Tibial nerve (tissue), 4 donors: ENCODE results near the gene TOP3A. TPM values are rescaled to one million over a fixed set of nuclear protein-coding genes. Genes with fewer than 3 reads are reported as not detected.

Source experiments
- DNase-seq, 2 donors: peaks; one replicate each; pipeline ENCODE4 v3.0.0-alpha.2; 2019; ENCODE audit warnings: low spot score in 2 of 2
- H3K27ac ChIP-seq, 4 donors: fragments of 200-600 bp; sonication (generic) in 3 of 4; one replicate each; pipeline ENCODE4 v1.5.1; 2017 to 2019; ENCODE audit warnings: mild to moderate bottlenecking in 1 of 4
- H3K27me3 ChIP-seq, 2 donors: fragments of 200-600 bp; sonication (generic) in 1 of 2; one replicate each; pipeline versions ENCODE4 v1.5.1 to v1.6.0; 2017 to 2019
- H3K36me3 ChIP-seq, 3 donors: fragments of 200-600 bp; sonication (generic); one replicate each; pipeline ENCODE4 v1.5.1; 2018 to 2019
- H3K4me1 ChIP-seq, 4 donors: fragments of 200-600 bp; sonication (generic) in 3 of 4; one replicate each; pipeline ENCODE4 v1.5.1; 2017 to 2019
- H3K4me3 ChIP-seq, 4 donors: fragments of 200-600 bp; sonication (generic) in 3 of 4; one replicate each; pipeline ENCODE4 v1.5.1; 2017 to 2019; ENCODE audit warnings: mild to moderate bottlenecking in 1 of 4, moderate library complexity in 1 of 4
- H3K9me3 ChIP-seq, 4 donors: fragments of 200-600 bp; sonication (generic) in 3 of 4; one replicate each; pipeline ENCODE4 v1.5.1; 2017 to 2019
- CTCF ChIP-seq, 5 experiments: fragments of 200-600 bp in 3 of 5; fragments of 450-650 bp in 2 of 5; sonication (generic) in 3 of 5; IDR thresholded peaks; one replicate each; pipeline ENCODE4 v1.5.1; 2016 to 2019; ENCODE audit warnings: antibody characterized with exemption in 5 of 5, mild to moderate bottlenecking in 3 of 5, moderate library complexity in 2 of 5
- EP300 ChIP-seq, 2 donors: sonication (generic); formaldehyde crosslinking; IDR thresholded peaks; one replicate each; pipeline ENCODE4 v1.6.1; 2017; ENCODE audit warnings: antibody characterized with exemption in 2 of 2, mild to moderate bottlenecking in 1 of 2
- POLR2A ChIP-seq, 2 donors: fragments of 450-650 bp; IDR thresholded peaks; one replicate each; pipeline ENCODE4 v1.6.1; 2017; ENCODE audit warnings: antibody characterized with exemption in 2 of 2, mild to moderate bottlenecking in 2 of 2, moderate library complexity in 2 of 2
- WGBS, 2 donors: methylation state at CpG; one replicate each; pipeline ENCODE4 v1.1.5; 2018; 5-methylcytosine and 5-hydroxymethylcytosine counted together
- total RNA-seq, 4 donors: library from RNA; depleted of rRNA; stranded (reverse); fragments of >200 nt; gene quantifications; one replicate each; pipeline ENCODE4 v1.1.0, GENCODE V29; 2016

TOP3A gene
- total RNA-seq, 4 donors from 2014 or later: 47.9 to 92.4 (median 63.5) TPM

- no peak overlapping the region for H3K27ac ChIP-seq
- no peaks in the 10 kb centered on the region for H3K27me3 ChIP-seq
- 49 to 66% methylated on average over 3 of the region's 3 CpGs for WGBS, 2 donors
- TF ChIP-seq POLR2A (IDR thresholded peaks at IDR 0.05) (no peak), EP300 (IDR thresholded peaks at IDR 0.05) (no peak), CTCF (IDR thresholded peaks at IDR 0.05) (no peak)
- DNase-seq: no peak
- H3K36me3 ChIP-seq: peaks cover 5 to 98% (median 15%) of the 10 kb centered on the region in 3 donors
- no peaks in the 10 kb centered on the region for H3K9me3 ChIP-seq
- H3K4me1 ChIP-seq: peaks cover 0 to 58% (median 14%) of the 10 kb centered on the region in 4 donors
- no peak overlapping the region for H3K4me3 ChIP-seq
Measured at GRCh38 chr17:18323007-18323406, 8.2 kb upstream of the TOP3A start.

- Histone ChIP-seq H3K36me3 (peaks cover 5 to 99% (median 15%) of the 10 kb centered on the region in 3 donors), H3K9me3 (no peaks in the 10 kb centered on the region), H3K27ac (no peak overlapping the region), H3K27me3 (no peaks in the 10 kb centered on the region), H3K4me1 (peaks cover 0 to 63% (median 18%) of the 10 kb centered on the region in 4 donors), H3K4me3 (no peak overlapping the region)
- no peak for TF ChIP-seq POLR2A (IDR thresholded peaks at IDR 0.05)
- no peak for TF ChIP-seq EP300 (IDR thresholded peaks at IDR 0.05)
- no peak for TF ChIP-seq CTCF (IDR thresholded peaks at IDR 0.05)
- WGBS, 2 donors: 92 to 94% methylated on average over 12 of the region's 12 CpGs
- DNase-seq: no peak
Measured at GRCh38 chr17:18322522-18322921, 7.7 kb upstream of the TOP3A start.

GRCh38 chr17:18321309-18321708 is 6.5 kb upstream of the TOP3A start:
- WGBS, 2 donors: 57 to 66% methylated on average over 5 of the region's 5 CpGs
- Histone ChIP-seq H3K27ac (no peak overlapping the region), H3K4me1 (peaks cover 0 to 66% (median 30%) of the 10 kb centered on the region in 4 donors), H3K9me3 (no peaks in the 10 kb centered on the region), H3K27me3 (no peaks in the 10 kb centered on the region), H3K36me3 (peaks cover 5 to 99% (median 15%) of the 10 kb centered on the region in 3 donors), H3K4me3 (no peak overlapping the region)
- no peak for DNase-seq
- TF ChIP-seq EP300 (IDR thresholded peaks at IDR 0.05): no peak
- no peak for TF ChIP-seq CTCF (IDR thresholded peaks at IDR 0.05)
- TF ChIP-seq POLR2A (IDR thresholded peaks at IDR 0.05): no peak

GRCh38 chr17:18320301-18320700 is 5.5 kb upstream of the TOP3A start:
- no peak for DNase-seq
- H3K27me3 ChIP-seq: no peaks in the 10 kb centered on the region
- H3K9me3 ChIP-seq: no peaks in the 10 kb centered on the region
- H3K27ac ChIP-seq: no peak overlapping the region
- no peak overlapping the region for H3K4me3 ChIP-seq
- TF ChIP-seq EP300 (IDR thresholded peaks at IDR 0.05) (no peak), CTCF (IDR thresholded peaks at IDR 0.05) (no peak), POLR2A (IDR thresholded peaks at IDR 0.05) (no peak)
- 86 to 88% methylated on average over 7 of the region's 7 CpGs for WGBS, 2 donors
- peaks cover 0 to 76% (median 37%) of the 10 kb centered on the region in 4 donors for H3K4me1 ChIP-seq
- peaks cover 5 to 90% (median 15%) of the 10 kb centered on the region in 3 donors for H3K36me3 ChIP-seq

- WGBS, 2 donors: 52 to 55% methylated on average over 13 of the region's 13 CpGs
- Histone ChIP-seq H3K27ac (no peak overlapping the region), H3K27me3 (no peaks in the 10 kb centered on the region), H3K9me3 (no peaks in the 10 kb centered on the region), H3K4me1 (peaks cover 0 to 75% (median 37%) of the 10 kb centered on the region in 4 donors), H3K36me3 (peaks cover 5 to 85% (median 15%) of the 10 kb centered on the region in 3 donors), H3K4me3 (no peak overlapping the region)
- TF ChIP-seq EP300 (IDR thresholded peaks at IDR 0.05) (no peak), POLR2A (IDR thresholded peaks at IDR 0.05) (no peak), CTCF (IDR thresholded peaks at IDR 0.05) (peak in 1 of 5 experiments; percentile 22)
- DNase-seq: no peak
Measured at GRCh38 chr17:18319604-18320256, 4.9 kb upstream of the TOP3A start.
